ENCODE data around the gene TTYH3.

DNA sequence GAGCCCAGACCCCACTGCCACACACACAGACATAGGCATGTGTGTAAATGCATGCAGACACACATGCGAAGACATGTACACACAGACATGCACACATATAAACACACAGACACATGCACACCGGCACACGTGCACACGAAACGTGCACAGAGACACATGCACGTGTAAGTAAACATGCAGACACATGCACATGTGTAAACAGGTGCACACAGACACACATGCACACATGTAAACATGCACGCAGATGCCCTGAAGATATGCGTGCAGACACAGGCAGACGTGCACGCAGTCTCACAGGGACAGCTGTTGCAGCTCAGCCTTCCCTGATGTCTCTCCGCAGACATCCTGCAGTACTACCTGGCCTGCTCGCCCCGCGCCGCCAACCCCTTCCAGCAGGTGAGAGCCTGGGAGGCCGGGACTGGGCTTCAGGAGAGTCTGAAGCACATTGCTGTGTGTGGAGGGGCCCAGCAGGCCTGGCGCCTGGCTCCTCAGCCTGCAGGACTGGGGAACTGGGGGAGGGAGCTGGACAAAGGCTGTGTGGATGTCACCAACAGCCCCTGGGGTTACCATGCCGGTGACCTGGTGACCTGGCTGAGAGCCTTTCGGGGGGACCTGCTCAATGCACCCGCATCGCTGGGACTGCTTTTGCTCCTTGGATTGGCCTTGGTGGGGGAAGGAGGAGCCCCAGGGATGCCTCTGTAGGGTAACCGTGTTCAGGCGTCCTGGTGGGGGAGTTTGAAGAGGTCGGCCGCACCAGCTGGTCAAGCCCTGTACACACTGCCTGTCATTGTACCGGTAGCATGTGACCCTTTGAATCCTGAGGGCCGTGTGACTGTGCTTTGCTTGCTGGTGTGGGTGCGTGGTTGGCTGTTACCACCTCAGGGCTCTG, 20.3 kb downstream of the TTYH3 start:
- TF ChIP-seq, protein P1, sequence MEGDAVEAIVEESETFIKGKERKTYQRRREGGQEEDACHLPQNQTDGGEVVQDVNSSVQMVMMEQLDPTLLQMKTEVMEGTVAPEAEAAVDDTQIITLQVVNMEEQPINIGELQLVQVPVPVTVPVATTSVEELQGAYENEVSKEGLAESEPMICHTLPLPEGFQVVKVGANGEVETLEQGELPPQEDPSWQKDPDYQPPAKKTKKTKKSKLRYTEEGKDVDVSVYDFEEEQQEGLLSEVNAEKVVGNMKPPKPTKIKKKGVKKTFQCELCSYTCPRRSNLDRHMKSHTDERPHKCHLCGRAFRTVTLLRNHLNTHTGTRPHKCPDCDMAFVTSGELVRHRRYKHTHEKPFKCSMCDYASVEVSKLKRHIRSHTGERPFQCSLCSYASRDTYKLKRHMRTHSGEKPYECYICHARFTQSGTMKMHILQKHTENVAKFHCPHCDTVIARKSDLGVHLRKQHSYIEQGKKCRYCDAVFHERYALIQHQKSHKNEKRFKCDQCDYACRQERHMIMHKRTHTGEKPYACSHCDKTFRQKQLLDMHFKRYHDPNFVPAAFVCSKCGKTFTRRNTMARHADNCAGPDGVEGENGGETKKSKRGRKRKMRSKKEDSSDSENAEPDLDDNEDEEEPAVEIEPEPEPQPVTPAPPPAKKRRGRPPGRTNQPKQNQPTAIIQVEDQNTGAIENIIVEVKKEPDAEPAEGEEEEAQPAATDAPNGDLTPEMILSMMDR (IDR thresholded peaks at IDR 0.05), result no peak
- TF ChIP-seq POLR2A (IDR thresholded peaks at IDR 0.05), result no peak
